ENCODE results near the gene AGR3.

AGR3 gene

DNA sequence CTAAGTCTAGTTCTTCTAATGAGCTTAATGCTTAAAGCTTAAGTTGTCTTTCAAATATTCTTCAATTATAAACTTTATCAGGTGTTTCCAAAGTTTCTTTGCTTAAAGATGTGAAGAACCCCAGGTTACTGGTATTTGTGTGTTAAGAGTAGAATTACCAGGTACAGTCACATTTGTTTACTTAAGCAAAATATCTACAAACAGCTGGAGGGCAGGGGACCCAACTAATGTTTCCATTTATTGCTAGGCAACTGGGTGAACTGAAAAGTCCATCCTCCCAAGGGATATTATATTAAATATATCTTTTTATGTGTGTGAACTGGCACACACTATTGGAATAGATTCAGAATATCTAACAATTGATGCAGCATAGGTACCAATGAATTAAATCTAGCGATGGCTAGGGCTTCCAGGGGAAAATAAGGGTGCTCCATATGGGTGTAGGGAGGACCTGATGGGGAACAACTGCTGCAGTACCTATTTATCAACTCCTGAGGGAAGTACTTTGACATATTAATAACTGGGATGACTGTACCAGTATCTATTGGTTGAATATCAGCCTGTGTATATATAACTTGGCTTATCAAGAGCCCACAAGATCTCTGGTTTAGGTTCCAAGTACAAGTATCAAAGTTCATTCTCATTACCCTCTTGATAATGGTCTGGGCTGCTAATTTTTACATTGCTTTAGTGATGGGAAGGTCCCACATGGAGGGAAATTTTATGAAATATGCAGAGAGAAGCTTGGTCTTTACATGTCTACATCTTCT, 10.3 kb upstream of the AGR3 start:
- TF ChIP-seq, protein P1, sequence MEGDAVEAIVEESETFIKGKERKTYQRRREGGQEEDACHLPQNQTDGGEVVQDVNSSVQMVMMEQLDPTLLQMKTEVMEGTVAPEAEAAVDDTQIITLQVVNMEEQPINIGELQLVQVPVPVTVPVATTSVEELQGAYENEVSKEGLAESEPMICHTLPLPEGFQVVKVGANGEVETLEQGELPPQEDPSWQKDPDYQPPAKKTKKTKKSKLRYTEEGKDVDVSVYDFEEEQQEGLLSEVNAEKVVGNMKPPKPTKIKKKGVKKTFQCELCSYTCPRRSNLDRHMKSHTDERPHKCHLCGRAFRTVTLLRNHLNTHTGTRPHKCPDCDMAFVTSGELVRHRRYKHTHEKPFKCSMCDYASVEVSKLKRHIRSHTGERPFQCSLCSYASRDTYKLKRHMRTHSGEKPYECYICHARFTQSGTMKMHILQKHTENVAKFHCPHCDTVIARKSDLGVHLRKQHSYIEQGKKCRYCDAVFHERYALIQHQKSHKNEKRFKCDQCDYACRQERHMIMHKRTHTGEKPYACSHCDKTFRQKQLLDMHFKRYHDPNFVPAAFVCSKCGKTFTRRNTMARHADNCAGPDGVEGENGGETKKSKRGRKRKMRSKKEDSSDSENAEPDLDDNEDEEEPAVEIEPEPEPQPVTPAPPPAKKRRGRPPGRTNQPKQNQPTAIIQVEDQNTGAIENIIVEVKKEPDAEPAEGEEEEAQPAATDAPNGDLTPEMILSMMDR (IDR thresholded peaks at IDR 0.05; ENCODE audit: low read depth, low read length) = no peak
- no peak overlapping the region for H3K4me3 ChIP-seq (ENCODE audit: low read depth, low read length)

DNA sequence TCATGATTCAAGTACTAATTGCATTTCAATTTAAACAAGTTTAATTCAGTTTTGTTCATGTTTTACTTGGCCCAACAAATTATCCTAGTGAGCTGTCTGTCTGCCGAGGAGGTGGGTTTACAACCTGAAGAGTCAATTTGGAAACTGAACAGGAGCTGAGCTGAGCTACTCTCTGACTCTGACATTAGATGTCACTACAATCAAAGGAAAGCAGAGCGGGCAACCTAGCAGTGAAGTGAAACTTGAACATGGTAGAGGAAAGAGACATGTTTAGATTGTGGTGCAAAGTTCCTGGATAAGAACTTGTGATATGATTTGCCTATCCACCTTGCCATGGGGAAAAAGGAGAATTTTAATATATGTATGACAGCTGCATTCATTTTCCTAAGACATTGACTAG, 9.6 kb upstream of the AGR3 start:
- TF ChIP-seq, protein P1 (IDR thresholded peaks at IDR 0.05; ENCODE audit: low read depth, low read length) = peak; percentile 47
- H3K4me3 ChIP-seq (ENCODE audit: low read depth, low read length) = no peak overlapping the region

DNA sequence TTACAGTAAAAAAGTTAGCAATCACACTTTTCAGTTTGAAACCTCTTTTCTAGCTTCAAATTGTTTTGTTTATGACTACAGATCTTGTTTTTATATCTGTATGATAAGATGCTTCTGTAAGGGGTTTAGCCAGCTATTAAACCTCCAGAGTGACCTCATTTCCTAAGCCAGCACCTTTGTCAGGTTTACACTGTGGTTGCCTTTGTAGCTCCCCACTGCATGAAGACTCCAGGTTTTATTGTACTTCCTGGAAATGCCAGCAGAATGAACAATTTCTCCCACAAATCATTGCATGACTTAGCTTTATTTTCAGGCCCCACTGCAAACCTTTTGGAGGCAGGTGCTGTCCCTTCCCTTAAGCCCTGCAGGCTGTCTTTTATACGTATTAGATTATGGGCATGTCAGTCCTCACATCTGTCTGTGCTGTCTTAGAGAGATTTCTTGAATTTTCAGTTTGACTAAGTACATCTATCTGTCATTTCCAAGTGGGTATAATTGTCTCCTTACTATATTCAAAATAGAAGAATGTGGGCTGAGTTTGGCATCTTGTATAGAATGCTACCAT, 8.2 kb upstream of the AGR3 start:
- TF ChIP-seq, protein P1 (IDR thresholded peaks at IDR 0.05; ENCODE audit: low read depth, low read length) = no peak
- no peak overlapping the region for H3K4me3 ChIP-seq (ENCODE audit: low read depth, low read length)

DNA sequence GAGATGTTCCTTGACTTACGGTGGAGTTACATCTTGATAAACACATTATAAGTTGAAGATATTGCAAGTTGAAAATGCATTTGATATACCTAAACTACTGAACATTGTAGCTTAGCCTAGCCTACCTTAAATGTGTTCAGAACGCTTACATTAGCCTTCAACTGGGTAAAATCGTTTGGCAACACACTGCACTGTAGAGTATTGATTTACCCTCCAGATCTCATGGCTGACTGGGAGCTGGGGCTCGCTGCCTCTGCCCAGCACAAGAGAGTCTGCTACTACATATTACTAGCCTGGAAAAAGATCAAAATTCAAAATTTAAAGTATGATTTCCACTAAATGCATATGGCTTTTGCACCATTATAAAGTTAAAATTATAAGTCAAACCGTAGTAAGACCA, 7.5 kb upstream of the AGR3 start:
- no peak overlapping the region for H3K4me3 ChIP-seq (ENCODE audit: low read depth, low read length)
- TF ChIP-seq, protein P1 (IDR thresholded peaks at IDR 0.05; ENCODE audit: low read depth, low read length) = no peak

DNA sequence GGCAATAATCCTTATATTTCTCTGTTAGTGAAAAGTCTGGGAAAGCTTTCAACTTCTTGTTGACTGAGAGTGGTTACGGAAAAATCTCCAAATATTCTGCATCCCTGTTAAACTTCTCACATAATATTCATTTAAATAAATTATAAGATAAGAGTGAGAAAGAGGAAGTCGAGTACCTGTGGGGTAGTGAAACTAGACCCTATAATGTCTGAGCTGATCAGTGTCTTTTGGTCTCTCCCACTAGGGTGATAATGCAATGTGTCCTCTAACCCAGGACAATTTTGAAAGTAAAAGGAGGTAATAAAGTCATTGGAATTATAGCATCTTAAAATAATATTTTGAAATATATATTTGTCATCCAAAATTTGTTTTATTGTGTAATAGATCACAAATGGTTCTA, 2.1 kb upstream of the AGR3 start:
- TF ChIP-seq, protein P1 (IDR thresholded peaks at IDR 0.05; ENCODE audit: low read depth, low read length) = no peak
- no peak overlapping the region for H3K4me3 ChIP-seq (ENCODE audit: low read depth, low read length)

DNA sequence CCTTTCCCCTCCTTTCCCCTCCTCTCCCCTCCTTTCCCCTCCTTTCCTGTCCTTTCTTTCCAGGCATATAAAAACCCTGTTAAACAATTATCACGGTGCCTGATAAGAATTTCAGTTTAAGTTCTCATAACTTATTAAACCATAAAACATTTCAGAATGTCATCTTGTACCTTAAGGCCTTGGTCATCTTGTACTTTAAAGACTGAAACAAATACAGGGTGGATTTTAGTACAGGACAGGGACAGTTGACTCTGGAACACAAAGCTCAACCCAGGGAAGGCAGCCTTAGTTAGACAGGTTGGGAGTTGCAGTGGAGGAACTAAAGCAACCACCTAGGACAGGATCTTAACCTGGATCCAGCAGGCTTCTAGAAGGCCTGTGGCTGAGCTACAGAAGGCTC, 1.2 kb downstream of the AGR3 start:
- TF ChIP-seq, protein P1 (IDR thresholded peaks at IDR 0.05; ENCODE audit: low read depth, low read length) = no peak
- H3K4me3 ChIP-seq (ENCODE audit: low read depth, low read length) = no peak overlapping the region

DNA sequence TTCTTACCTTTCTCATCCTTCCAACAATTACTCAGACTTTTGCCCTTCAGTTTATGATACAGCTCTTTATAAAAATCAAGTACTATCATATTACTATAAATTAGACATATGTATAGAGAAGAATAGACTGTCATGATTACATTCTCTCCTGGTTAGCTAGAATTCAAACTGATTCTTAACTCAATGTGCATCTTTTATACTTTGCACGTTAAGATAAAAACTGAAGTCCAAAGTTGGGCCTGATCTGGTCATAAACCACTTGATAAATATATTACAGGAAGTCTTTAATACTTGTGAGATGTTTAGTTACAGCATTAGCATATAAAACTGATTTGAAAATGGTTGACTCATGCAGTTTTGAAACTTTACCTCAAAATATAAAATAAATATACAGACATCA, 2.6 kb downstream of the AGR3 start:
- TF ChIP-seq, protein P1 (IDR thresholded peaks at IDR 0.05; ENCODE audit: low read depth, low read length) = no peak
- H3K4me3 ChIP-seq (ENCODE audit: low read depth, low read length) = no peak overlapping the region

Data from WI38 (cell line).